ENCODE measurements around the gene OR6T1. TPM values are rescaled to one million over a fixed set of nuclear protein-coding genes. Genes with fewer than 3 reads are reported as not detected.

OR6T1 gene
- total RNA-seq, 5 donors from 2014 or later (not counting 1 experiment from before 2014, with no cell fraction given), result not detected

- Mint-ChIP-seq H3K36me3 (no peaks in the 10 kb centered on the region), H3K4me3 (no peak overlapping the region), H3K4me1 (no peaks in the 10 kb centered on the region), H3K27ac (no peak overlapping the region), H3K9me3 (no peaks in the 10 kb centered on the region), H3K27me3 (peaks cover 6 to 24% of the 10 kb centered on the region in 2 donors)
- Histone ChIP-seq H3K27ac (ENCODE audit: low read length) (no peak overlapping the region), H3K9me3 (no peaks in the 10 kb centered on the region), H3K27me3 (replicated peaks in 1 of 2; ENCODE audit: control insufficient read depth in 2 of 2, extremely low read depth in 1 of 2, insufficient read depth in 2 of 2, low read length in 1 of 2) (no peaks in the 10 kb centered on the region), H3K4me1 (ENCODE audit: control insufficient read depth in 1 of 2, extremely low read depth in 1 of 2, insufficient read depth in 2 of 2, low read length in 2 of 2) (no peaks in the 10 kb centered on the region), H3K36me3 (ENCODE audit: control insufficient read depth in 2 of 2, extremely low read depth in 1 of 2, insufficient read depth in 1 of 2, low read length in 1 of 2) (no peaks in the 10 kb centered on the region), H3K4me3 (ENCODE audit: control insufficient read depth in 1 of 2, extremely low read depth in 1 of 2, low read length in 1 of 2) (no peak overlapping the region)
- no peak for ATAC-seq (replicated peaks in 1 of 4)
- DNase-seq, result no peak
- ChIA-PET CTCF (no interaction called here), POLR2A (no interaction called here)
- WGBS (ENCODE audit: insufficient coverage), result no CpG with 5 or more reads among the region's 1 CpG
Measured at GRCh38 chr11:123945132-123945531, 1.5 kb upstream of the OR6T1 start.

DNA sequence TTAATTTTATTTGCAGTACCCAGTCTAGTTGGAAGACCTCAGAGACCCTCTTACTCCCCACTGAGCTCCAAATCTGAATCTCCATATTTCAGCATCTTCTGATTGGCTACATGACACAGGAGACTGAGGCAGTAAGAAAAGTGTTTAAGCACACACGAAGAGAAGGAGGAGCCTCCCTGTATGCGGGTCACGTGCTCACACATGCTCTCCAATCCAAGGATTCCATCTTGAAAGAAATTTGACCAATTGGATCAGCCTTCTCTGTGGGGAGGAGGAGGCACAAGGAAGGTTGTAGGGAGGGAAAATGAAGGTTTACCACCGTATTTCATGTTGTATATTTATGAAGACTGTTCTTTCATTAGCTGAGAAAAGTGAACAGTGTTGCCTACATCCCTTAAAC lies 1.2 kb downstream of the OR6T1 start:
- Mint-ChIP-seq H3K9me3 (peaks cover 0 to 5% (median 4%) of the 10 kb centered on the region in 3 donors), H3K4me1 (no peaks in the 10 kb centered on the region), H3K27ac (no peak overlapping the region), H3K4me3 (no peak overlapping the region), H3K27me3 (peaks cover 5 to 29% of the 10 kb centered on the region in 2 donors), H3K36me3 (no peaks in the 10 kb centered on the region)
- Histone ChIP-seq H3K27ac (ENCODE audit: low read length) (no peak overlapping the region), H3K9me3 (no peaks in the 10 kb centered on the region), H3K4me1 (ENCODE audit: control insufficient read depth in 1 of 2, extremely low read depth in 1 of 2, insufficient read depth in 2 of 2, low read length in 2 of 2) (no peaks in the 10 kb centered on the region), H3K4me3 (ENCODE audit: control insufficient read depth in 1 of 2, extremely low read depth in 1 of 2, low read length in 1 of 2) (no peak overlapping the region), H3K27me3 (replicated peaks in 1 of 2; ENCODE audit: control insufficient read depth in 2 of 2, extremely low read depth in 1 of 2, insufficient read depth in 2 of 2, low read length in 1 of 2) (no peaks in the 10 kb centered on the region), H3K36me3 (ENCODE audit: control insufficient read depth in 2 of 2, extremely low read depth in 1 of 2, insufficient read depth in 1 of 2, low read length in 1 of 2) (no peaks in the 10 kb centered on the region)
- CTCF ChIA-PET, result no interaction called here
- no peak for ATAC-seq (replicated peaks in 1 of 4)
- POLR2A ChIA-PET, result no interaction called here
- WGBS (ENCODE audit: insufficient coverage), result no CpG with 5 or more reads among the region's 4 CpGs
- no peak for DNase-seq

GRCh38 chr11:123939317-123939716 lies 4.3 kb downstream of the OR6T1 start, which contains the start of gene OR4D5:
OR4D5 (plus strand) TSS chr11:123939617; CDS start chr11:123939617, 0 bp downstream.
- H3K27me3 ChIP-seq (replicated peaks in 1 of 2; ENCODE audit: control insufficient read depth in 2 of 2, extremely low read depth in 1 of 2, insufficient read depth in 2 of 2, low read length in 1 of 2), result no peaks in the 10 kb centered on the region
- H3K4me3 ChIP-seq (ENCODE audit: control insufficient read depth in 1 of 2, extremely low read depth in 1 of 2, low read length in 1 of 2), result no peak within 1 kb of the TSS
- H3K27ac ChIP-seq (ENCODE audit: low read length), result no peak within 1 kb of the TSS
- Mint-ChIP-seq H3K27me3 (peaks cover 0 to 9% of the 10 kb centered on the region in 2 donors), H3K9me3 (peaks cover 0 to 5% (median 4%) of the 10 kb centered on the region in 3 donors), H3K36me3 (no peaks in the 10 kb centered on the region), H3K27ac (no peak within 1 kb of the TSS), H3K4me1 (no peaks in the 10 kb centered on the region), H3K4me3 (no peak within 1 kb of the TSS)
- DNase-seq, result no peak
- H3K9me3 ChIP-seq, result no peaks in the 10 kb centered on the region
- no peaks in the 10 kb centered on the region for H3K36me3 ChIP-seq (ENCODE audit: control insufficient read depth in 2 of 2, extremely low read depth in 1 of 2, insufficient read depth in 1 of 2, low read length in 1 of 2)
- ATAC-seq (replicated peaks in 1 of 4), result no peak
- no CpG with 5 or more reads among the region's 1 CpG for WGBS (ENCODE audit: insufficient coverage)
- POLR2A ChIA-PET, result no interaction called here
- H3K4me1 ChIP-seq (ENCODE audit: control insufficient read depth in 1 of 2, extremely low read depth in 1 of 2, insufficient read depth in 2 of 2, low read length in 2 of 2), result no peaks in the 10 kb centered on the region
- CTCF ChIA-PET, result no interaction called here

DNA sequence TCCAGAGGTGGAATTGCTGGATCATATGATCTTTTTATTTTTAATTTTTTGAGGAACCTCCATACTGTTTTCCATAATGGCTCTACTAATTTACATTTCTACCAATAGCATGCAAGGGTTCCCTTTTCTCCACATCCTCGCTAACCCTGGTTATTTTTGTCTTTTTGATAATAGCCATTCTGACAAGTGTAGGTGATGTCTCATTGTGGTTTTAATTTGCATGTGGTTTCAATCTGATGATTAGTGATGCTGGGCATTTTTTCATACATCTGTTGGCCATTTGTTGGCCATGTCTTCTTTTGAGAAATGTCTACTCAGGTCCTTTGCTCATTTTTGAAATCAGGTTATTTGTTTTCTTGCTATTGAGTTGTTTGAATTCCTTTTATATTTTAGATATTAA lies 19.6 kb downstream of the OR6T1 start:
- no CpG with 5 or more reads among the region's 1 CpG for WGBS (ENCODE audit: insufficient coverage)
- Mint-ChIP-seq H3K27me3 (peaks cover 0 to 4% of the 10 kb centered on the region in 2 donors), H3K4me3 (no peak overlapping the region), H3K27ac (no peak overlapping the region), H3K9me3 (no peaks in the 10 kb centered on the region), H3K4me1 (no peaks in the 10 kb centered on the region), H3K36me3 (no peaks in the 10 kb centered on the region)
- ChIA-PET CTCF (no interaction called here), POLR2A (no interaction called here)
- H3K4me1 ChIP-seq (ENCODE audit: control insufficient read depth in 1 of 2, extremely low read depth in 1 of 2, insufficient read depth in 2 of 2, low read length in 2 of 2), result no peaks in the 10 kb centered on the region
- H3K4me3 ChIP-seq (ENCODE audit: control insufficient read depth in 1 of 2, extremely low read depth in 1 of 2, low read length in 1 of 2), result no peak overlapping the region
- no peak overlapping the region for H3K27ac ChIP-seq (ENCODE audit: low read length)
- DNase-seq, result no peak
- no peak for ATAC-seq (replicated peaks in 1 of 4)
- H3K27me3 ChIP-seq (replicated peaks in 1 of 2; ENCODE audit: control insufficient read depth in 2 of 2, extremely low read depth in 1 of 2, insufficient read depth in 2 of 2, low read length in 1 of 2), result no peaks in the 10 kb centered on the region
- H3K36me3 ChIP-seq (ENCODE audit: control insufficient read depth in 2 of 2, extremely low read depth in 1 of 2, insufficient read depth in 1 of 2, low read length in 1 of 2), result no peaks in the 10 kb centered on the region
- no peaks in the 10 kb centered on the region for H3K9me3 ChIP-seq

DNA sequence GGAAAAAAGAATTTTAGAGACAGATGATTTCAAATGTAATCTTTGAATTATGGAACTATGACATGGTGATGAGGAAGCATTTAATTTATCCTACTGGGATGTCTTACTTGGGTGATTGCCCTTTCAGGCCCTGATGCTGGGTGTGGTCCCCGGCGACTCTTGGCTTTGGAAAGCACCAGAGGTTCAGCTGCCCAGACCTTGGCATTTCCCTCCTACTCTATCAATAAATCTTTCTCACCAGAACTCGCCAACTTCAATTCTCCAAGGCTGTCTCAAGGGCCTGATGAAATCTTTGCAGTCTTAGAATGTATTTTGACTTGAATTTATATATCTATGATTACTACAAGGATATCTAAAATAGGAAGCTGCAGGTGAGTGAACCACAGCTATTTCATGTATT lies 22.7 kb downstream of the OR6T1 start:
- ATAC-seq (replicated peaks in 1 of 4), result no peak
- Histone ChIP-seq H3K9me3 (no peaks in the 10 kb centered on the region), H3K36me3 (ENCODE audit: control insufficient read depth in 2 of 2, extremely low read depth in 1 of 2, insufficient read depth in 1 of 2, low read length in 1 of 2) (no peaks in the 10 kb centered on the region), H3K4me1 (ENCODE audit: control insufficient read depth in 1 of 2, extremely low read depth in 1 of 2, insufficient read depth in 2 of 2, low read length in 2 of 2) (no peaks in the 10 kb centered on the region), H3K27me3 (replicated peaks in 1 of 2; ENCODE audit: control insufficient read depth in 2 of 2, extremely low read depth in 1 of 2, insufficient read depth in 2 of 2, low read length in 1 of 2) (no peaks in the 10 kb centered on the region), H3K27ac (ENCODE audit: low read length) (no peak overlapping the region), H3K4me3 (ENCODE audit: control insufficient read depth in 1 of 2, extremely low read depth in 1 of 2, low read length in 1 of 2) (no peak overlapping the region)
- WGBS (ENCODE audit: insufficient coverage), result no CpG with 5 or more reads among the region's 3 CpGs
- no peak overlapping the region for H3K27ac Mint-ChIP-seq
- no peak overlapping the region for H3K4me3 Mint-ChIP-seq
- H3K4me1 Mint-ChIP-seq, result no peaks in the 10 kb centered on the region
- DNase-seq, result no peak
- ChIA-PET CTCF (no interaction called here), POLR2A (no interaction called here)
- H3K36me3 Mint-ChIP-seq, result no peaks in the 10 kb centered on the region
- H3K9me3 Mint-ChIP-seq, result no peaks in the 10 kb centered on the region
- H3K27me3 Mint-ChIP-seq, result no peaks in the 10 kb centered on the region

DNA sequence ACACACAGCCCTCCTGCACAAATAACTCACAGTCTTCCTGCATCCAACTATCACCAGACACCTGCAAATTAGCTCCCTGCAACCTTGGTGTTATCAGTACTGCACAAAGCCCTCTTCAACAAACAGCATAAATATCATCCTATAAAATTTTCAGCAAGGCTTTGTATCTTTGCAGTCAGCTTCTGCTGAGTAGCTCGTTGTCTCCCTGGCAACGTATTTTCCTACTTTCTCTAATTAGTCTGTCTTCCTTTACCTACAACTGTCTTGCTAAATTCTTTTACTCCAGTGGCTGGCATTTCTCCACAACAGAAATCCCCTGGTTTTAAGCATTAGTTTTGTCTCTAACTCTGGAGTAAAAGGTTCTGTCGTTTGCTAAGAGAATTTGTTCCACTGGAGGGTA lies 37.8 kb downstream of the OR6T1 start:
- ChIA-PET POLR2A (no interaction called here), CTCF (no interaction called here)
- H3K36me3 ChIP-seq (ENCODE audit: control insufficient read depth in 2 of 2, extremely low read depth in 1 of 2, insufficient read depth in 1 of 2, low read length in 1 of 2), result no peaks in the 10 kb centered on the region

DNA sequence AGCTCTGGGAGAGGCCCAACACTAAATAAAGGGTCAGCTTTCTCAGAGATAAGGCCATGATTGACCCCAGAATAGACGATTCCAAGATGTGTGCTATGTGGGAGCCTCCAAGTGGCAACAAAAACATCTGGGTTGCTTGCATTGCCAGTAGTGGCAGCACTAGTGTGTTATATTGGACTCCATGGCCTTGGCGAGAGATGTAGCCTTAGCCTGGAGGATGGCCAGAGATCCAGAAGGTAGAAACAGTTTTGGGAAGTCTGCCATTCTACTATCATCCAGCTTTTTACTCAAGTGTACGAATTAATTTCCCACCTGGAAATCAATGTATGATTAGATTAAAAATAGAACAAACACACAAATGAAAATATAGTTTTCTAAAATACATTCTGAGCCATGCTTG lies 38.7 kb downstream of the OR6T1 start:
- no peaks in the 10 kb centered on the region for H3K36me3 ChIP-seq (ENCODE audit: control insufficient read depth in 2 of 2, extremely low read depth in 1 of 2, insufficient read depth in 1 of 2, low read length in 1 of 2)
- Mint-ChIP-seq H3K4me3 (no peak overlapping the region), H3K9me3 (no peaks in the 10 kb centered on the region), H3K36me3 (no peaks in the 10 kb centered on the region), H3K27ac (no peak overlapping the region), H3K27me3 (peaks cover 0 to 16% of the 10 kb centered on the region in 2 donors), H3K4me1 (no peaks in the 10 kb centered on the region)
- ChIA-PET CTCF (no interaction called here), POLR2A (no interaction called here)
- no peaks in the 10 kb centered on the region for H3K9me3 ChIP-seq
- no peak overlapping the region for H3K4me3 ChIP-seq (ENCODE audit: control insufficient read depth in 1 of 2, extremely low read depth in 1 of 2, low read length in 1 of 2)
- no peak for DNase-seq
- WGBS (ENCODE audit: insufficient coverage), result 71% methylated on average over 1 of the region's 3 CpGs
- H3K27ac ChIP-seq (ENCODE audit: low read length), result no peak overlapping the region
- H3K27me3 ChIP-seq (replicated peaks in 1 of 2; ENCODE audit: control insufficient read depth in 2 of 2, extremely low read depth in 1 of 2, insufficient read depth in 2 of 2, low read length in 1 of 2), result no peaks in the 10 kb centered on the region
- no peaks in the 10 kb centered on the region for H3K4me1 ChIP-seq (ENCODE audit: control insufficient read depth in 1 of 2, extremely low read depth in 1 of 2, insufficient read depth in 2 of 2, low read length in 2 of 2)
- no peak for ATAC-seq (replicated peaks in 1 of 4)

More for the DNA sequence above, 37.8 kb downstream of the OR6T1 start:
- DNase-seq (no peak), ATAC-seq (replicated peaks in 1 of 4) (no peak)
- WGBS (ENCODE audit: insufficient coverage), result 67% methylated on average over 2 of the region's 3 CpGs
- H3K9me3 Mint-ChIP-seq, result no peaks in the 10 kb centered on the region
- H3K27me3 ChIP-seq (replicated peaks in 1 of 2; ENCODE audit: control insufficient read depth in 2 of 2, extremely low read depth in 1 of 2, insufficient read depth in 2 of 2, low read length in 1 of 2), result no peaks in the 10 kb centered on the region
- no peak overlapping the region for H3K4me3 Mint-ChIP-seq
- no peaks in the 10 kb centered on the region for H3K9me3 ChIP-seq
- H3K36me3 Mint-ChIP-seq, result no peaks in the 10 kb centered on the region
- no peak overlapping the region for H3K27ac ChIP-seq (ENCODE audit: low read length)
- peaks cover 0 to 15% of the 10 kb centered on the region in 2 donors for H3K27me3 Mint-ChIP-seq
- H3K4me1 Mint-ChIP-seq, result no peaks in the 10 kb centered on the region
- no peak overlapping the region for H3K4me3 ChIP-seq (ENCODE audit: control insufficient read depth in 1 of 2, extremely low read depth in 1 of 2, low read length in 1 of 2)
- no peaks in the 10 kb centered on the region for H3K4me1 ChIP-seq (ENCODE audit: control insufficient read depth in 1 of 2, extremely low read depth in 1 of 2, insufficient read depth in 2 of 2, low read length in 2 of 2)
- H3K27ac Mint-ChIP-seq, result no peak overlapping the region
